Mucosa of descending colon (tissue), 3 donors: ENCODE data around the gene ANKHD1. TPM values are rescaled to one million over a fixed set of nuclear protein-coding genes. Genes with fewer than 3 reads are reported as not detected.
A peak's percentile ranks its signal among the peaks of the same experiment; 100 is the strongest.

Experiments
- ATAC-seq: fragments of 200-7000 bp; cut with Tn5 transposase; one replicate; pipeline ENCODE4 v1.9.1; 2020; ENCODE audit warnings: mild to moderate bottlenecking, moderate library complexity
- DNase-seq, 3 donors: peaks; one replicate each; pipeline ENCODE4 v3.0.0-alpha.2; 2020
- H3K36me3 ChIP-seq: fragments of 200-600 bp; one replicate; pipeline ENCODE4 v1.8.0; 2021; ENCODE audit warnings: low read depth, mild to moderate bottlenecking
- H3K4me1 ChIP-seq: fragments of 200-600 bp; one replicate; pipeline ENCODE4 v1.8.0; 2021; ENCODE audit warnings: low read depth, mild to moderate bottlenecking
- H3K4me3 ChIP-seq: fragments of 200-600 bp; one replicate; pipeline ENCODE4 v1.8.0; 2021; ENCODE audit warnings: mild to moderate bottlenecking
- H3K9me3 ChIP-seq: fragments of 200-600 bp; one replicate; pipeline ENCODE4 v1.8.0; 2021; ENCODE audit warnings: mild to moderate bottlenecking
- intact Hi-C, 2 donors: fragments of 100-400 bp; cut with DNase I in 1 of 2; cut with micrococcal nuclease in 1 of 2; formaldehyde crosslinking; loops; one replicate each; pipeline versions ENCODE4 v1.11.0 to v1.11.1; 2022; cut with DNase I, micrococcal nuclease
- total RNA-seq, 3 donors: library from RNA; stranded (reverse); fragmentation: NEBNext Ultra II Directional in 2 of 3; extraction: Animal tissue kit (Norgen Biotek cat#: 25700) in 2 of 3; gene quantifications; one replicate each; pipeline versions ENCODE4 v1.2.1 to v1.2.4, GENCODE V29; 2021 to 2023
- TF ChIP-seq, protein P1 (sequence below): fragments of 200-600 bp; IDR thresholded peaks from one replicate; pipeline ENCODE4 v1.8.0; 2022; ENCODE audit warnings: antibody characterized with exemption, mild to moderate bottlenecking
- donor health status: DM: no; HTN: no; CAD: no; lungs with moderate emphysema.
- donor health status: DM: no; HTN: no; CAD: no.
- donor health status: DM: no; HTN: yes; CAD: no.

The ANKHD1 gene
- total RNA-seq, 3 donors from 2014 or later = 134 to 135 (median 134) TPM

DNA sequence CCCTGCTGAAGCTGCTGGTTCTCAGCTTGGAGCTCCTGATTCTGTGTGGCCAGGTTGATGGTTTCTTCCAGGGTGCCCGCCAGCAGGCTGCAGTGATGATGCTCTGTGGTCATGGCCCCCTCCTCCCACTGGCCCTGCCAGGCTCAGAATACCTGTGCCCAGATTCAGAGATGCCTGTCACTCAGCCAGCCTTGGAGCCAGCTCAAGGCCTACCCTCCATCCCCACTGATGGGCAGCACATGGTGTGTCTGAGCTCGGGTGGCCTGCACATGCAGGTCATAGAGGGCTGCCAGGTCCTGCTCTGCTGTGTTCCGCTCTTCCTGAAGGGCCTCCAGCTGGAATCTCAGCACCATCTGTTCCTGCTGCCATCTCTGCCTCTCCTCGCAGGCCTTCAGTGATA is 168.4 kb downstream of the ANKHD1 start:
- intact Hi-C loops = no loop called here
- Histone ChIP-seq H3K36me3 (peaks cover 6% of the 10 kb centered on the region), H3K9me3 (no peaks in the 10 kb centered on the region), H3K4me1 (peaks cover 12% of the 10 kb centered on the region), H3K4me3 (no peak overlapping the region)
- DNase-seq (no peak), ATAC-seq (no peak)
- TF ChIP-seq, protein P1, sequence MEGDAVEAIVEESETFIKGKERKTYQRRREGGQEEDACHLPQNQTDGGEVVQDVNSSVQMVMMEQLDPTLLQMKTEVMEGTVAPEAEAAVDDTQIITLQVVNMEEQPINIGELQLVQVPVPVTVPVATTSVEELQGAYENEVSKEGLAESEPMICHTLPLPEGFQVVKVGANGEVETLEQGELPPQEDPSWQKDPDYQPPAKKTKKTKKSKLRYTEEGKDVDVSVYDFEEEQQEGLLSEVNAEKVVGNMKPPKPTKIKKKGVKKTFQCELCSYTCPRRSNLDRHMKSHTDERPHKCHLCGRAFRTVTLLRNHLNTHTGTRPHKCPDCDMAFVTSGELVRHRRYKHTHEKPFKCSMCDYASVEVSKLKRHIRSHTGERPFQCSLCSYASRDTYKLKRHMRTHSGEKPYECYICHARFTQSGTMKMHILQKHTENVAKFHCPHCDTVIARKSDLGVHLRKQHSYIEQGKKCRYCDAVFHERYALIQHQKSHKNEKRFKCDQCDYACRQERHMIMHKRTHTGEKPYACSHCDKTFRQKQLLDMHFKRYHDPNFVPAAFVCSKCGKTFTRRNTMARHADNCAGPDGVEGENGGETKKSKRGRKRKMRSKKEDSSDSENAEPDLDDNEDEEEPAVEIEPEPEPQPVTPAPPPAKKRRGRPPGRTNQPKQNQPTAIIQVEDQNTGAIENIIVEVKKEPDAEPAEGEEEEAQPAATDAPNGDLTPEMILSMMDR = no peak

GRCh38 chr5:140570488-140570887 is 168.9 kb downstream of the ANKHD1 start:
- ATAC-seq (no peak), DNase-seq (no peak)
- H3K4me3 ChIP-seq = no peak overlapping the region
- TF ChIP-seq, protein P1 = no peak
- intact Hi-C loops = no loop called here
- H3K4me1 ChIP-seq = peaks cover 10% of the 10 kb centered on the region
- peaks cover 6% of the 10 kb centered on the region for H3K36me3 ChIP-seq
- H3K9me3 ChIP-seq = no peaks in the 10 kb centered on the region

- no peak for ATAC-seq
- DNase-seq = peak in 1 of 3 donors; percentile 51
- H3K4me1 ChIP-seq = peaks cover 5% of the 10 kb centered on the region
- no peaks in the 10 kb centered on the region for H3K9me3 ChIP-seq
- TF ChIP-seq, protein P1 = no peak
- H3K4me3 ChIP-seq = no peak overlapping the region
- intact Hi-C loops = no loop called here
- H3K36me3 ChIP-seq = peaks cover 6% of the 10 kb centered on the region
Measured at GRCh38 chr5:140571105-140571504, 169.5 kb downstream of the ANKHD1 start.

DNA sequence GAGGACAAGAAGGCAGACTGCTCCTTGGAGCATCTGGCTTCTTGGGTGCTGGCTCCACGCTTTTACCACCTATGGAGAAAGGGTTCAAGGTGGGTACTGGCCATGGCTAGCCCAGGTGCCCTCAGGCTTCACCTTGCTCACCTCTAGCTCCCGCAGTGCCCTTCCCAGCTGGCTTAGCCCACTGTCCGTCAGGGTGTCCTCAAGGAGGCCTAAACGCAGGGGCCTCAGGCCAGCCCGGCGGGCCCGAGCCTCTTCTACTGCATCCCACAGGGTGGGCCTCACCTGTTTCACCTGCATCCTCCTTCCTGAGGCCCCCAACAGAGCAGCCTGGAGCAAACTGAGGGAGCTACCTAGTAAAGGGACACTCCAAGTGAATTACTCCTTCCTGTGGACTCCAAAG is 172.1 kb downstream of the ANKHD1 start:
- H3K9me3 ChIP-seq = no peaks in the 10 kb centered on the region
- no peak for ATAC-seq
- DNase-seq = peak in 1 of 3 donors; percentile 27
- TF ChIP-seq, protein P1 = no peak
- intact Hi-C loops = no loop called here
- no peaks in the 10 kb centered on the region for H3K36me3 ChIP-seq
- H3K4me1 ChIP-seq = peaks cover 14% of the 10 kb centered on the region
- no peak overlapping the region for H3K4me3 ChIP-seq

DNA sequence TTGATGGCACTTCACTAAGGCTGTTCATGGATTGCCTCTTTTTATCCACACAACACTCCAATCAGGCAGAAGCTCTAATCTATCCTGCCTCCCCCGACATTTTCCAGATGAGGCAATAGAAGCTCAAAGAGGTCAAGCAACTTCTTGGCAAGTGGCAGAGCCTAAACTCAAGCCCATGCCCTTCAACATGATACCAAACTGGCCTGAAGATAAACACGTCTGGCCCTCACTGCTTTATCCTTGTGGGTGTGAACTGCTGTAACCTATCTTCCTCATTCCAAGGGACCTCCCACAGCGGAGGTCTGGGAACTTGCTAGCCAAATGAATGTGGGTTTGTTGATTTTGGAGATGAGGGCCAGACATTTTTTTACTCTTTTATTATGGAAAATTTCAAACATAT is 172.5 kb downstream of the ANKHD1 start:
- peaks cover 14% of the 10 kb centered on the region for H3K4me1 ChIP-seq
- H3K9me3 ChIP-seq = no peaks in the 10 kb centered on the region
- DNase-seq = no peak
- TF ChIP-seq, protein P1 = no peak
- ATAC-seq = peak; percentile 46
- no peaks in the 10 kb centered on the region for H3K36me3 ChIP-seq
- no peak overlapping the region for H3K4me3 ChIP-seq
- intact Hi-C loops = no loop called here

- Histone ChIP-seq H3K4me1 (peaks cover 8% of the 10 kb centered on the region), H3K9me3 (no peaks in the 10 kb centered on the region), H3K4me3 (no peak overlapping the region), H3K36me3 (no peaks in the 10 kb centered on the region)
- ATAC-seq = peak; percentile 88
- TF ChIP-seq, protein P1 = peak; percentile 13
- intact Hi-C loops = loop anchor here in 1 of 2 donors (5.0 kb wide), 1 partner anchor 57 kb away; the partner anchor contains the start of gene CD14
- peak in 2 of 3 donors; percentile 72 to 84 for DNase-seq
Measured at GRCh38 chr5:140575309-140575708, 173.7 kb downstream of the ANKHD1 start.
